Ramos (cell line): ENCODE measurements around the gene CDIP1.

Experiments used
- in situ Hi-C: fragments of 300-500 bp; cut with MboI; formaldehyde crosslinking; loops from one replicate; pipeline ENCODE4 v1.14.3; 2022; ENCODE audit warnings: low sequenced_read_pairs; ENCODE audit not compliant: unreplicated experiment

CDIP1 gene

GRCh38 chr16:4465977-4466779 lies 72.4 kb downstream of the CDIP1 start:
- in situ Hi-C loops = no loop called here

DNA sequence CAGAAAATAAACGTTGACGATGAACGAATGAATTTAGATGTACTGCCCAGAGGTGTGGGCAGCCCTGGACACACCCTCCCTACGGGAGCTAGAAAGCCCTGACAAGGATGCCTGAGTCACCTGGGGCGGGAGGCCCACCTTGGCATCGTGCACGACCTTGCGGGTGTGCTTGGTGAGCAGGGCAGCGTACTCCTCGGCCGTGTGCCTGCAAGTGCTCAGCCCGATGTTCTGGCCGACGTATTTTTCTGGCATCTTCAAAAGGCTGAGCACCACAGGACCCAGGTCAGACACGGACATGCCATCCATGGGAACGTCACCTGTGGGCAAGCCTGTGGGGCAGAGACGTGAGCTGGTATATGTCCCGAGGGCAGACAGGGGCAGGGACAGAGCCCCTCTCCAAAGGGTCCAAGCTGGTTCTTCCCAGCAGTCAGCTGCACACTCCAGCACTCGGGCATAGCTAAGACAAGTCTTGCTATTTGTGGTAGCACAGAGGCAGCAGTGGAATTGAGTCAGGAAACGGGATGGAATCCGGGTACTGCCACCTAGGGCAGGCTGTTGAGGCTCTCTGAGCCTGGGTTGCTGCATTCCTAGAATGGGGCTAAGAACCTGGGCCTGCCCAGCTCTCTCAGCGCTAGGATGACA lies 74.9 kb downstream of the CDIP1 start:
- in situ Hi-C loops = no loop called here

GRCh38 chr16:4461250-4462085 lies 77.1 kb downstream of the CDIP1 start:
- in situ Hi-C loops = no loop called here

- in situ Hi-C loops = no loop called here
Measured at GRCh38 chr16:4460936-4461249, 77.7 kb downstream of the CDIP1 start.
